WTC11 (cell line): ENCODE results near the gene TSPAN9. TPM values are rescaled to one million over a fixed set of nuclear protein-coding genes. Genes with fewer than 3 reads are reported as not detected.

ENCODE experiments used
- ATAC-seq: fragments of 200-7000 bp; cut with Tn5 transposase; 2 replicates; pipeline ENCODE4 v1.10.0; 2021; ENCODE audit warnings: mild to moderate bottlenecking, moderate library complexity
- CTCF ChIA-PET: fragments of 300-600 bp; sonication (Branson Sonifier 250); formaldehyde crosslinking; loops from one replicate; lab custom pipeline; 2021; ENCODE audit warnings: antibody characterized with exemption; lab: Charles Lee
- POLR2A ChIA-PET: fragments of 350-600 bp; sonication (Branson Sonifier 250); formaldehyde crosslinking; loops from one replicate; lab custom pipeline; 2021; ENCODE audit warnings: antibody characterized with exemption; lab: Charles Lee
- DNase-seq: peaks from one replicate; pipeline ENCODE4 v3.0.0; 2021; ENCODE audit warnings: low spot score
- H3K27ac Mint-ChIP-seq: 2 replicates; pipeline ENCODE4 v1.8.0; 2021; ENCODE audit warnings: mixed read lengths
- H3K27me3 Mint-ChIP-seq: 2 replicates; pipeline ENCODE4 v1.8.0; 2021; ENCODE audit warnings: low read depth, mild to moderate bottlenecking, moderate library complexity, mixed read lengths
- H3K36me3 Mint-ChIP-seq: 2 replicates; pipeline ENCODE4 v1.8.0; 2021; ENCODE audit warnings: mixed read lengths
- H3K4me1 Mint-ChIP-seq: 2 replicates; pipeline ENCODE4 v1.8.0; 2022; ENCODE audit warnings: mixed read lengths
- H3K4me3 Mint-ChIP-seq: 2 replicates; pipeline ENCODE4 v1.8.0; 2021; ENCODE audit warnings: mild to moderate bottlenecking, moderate library complexity, mixed read lengths
- H3K9me3 Mint-ChIP-seq: 2 replicates; pipeline ENCODE4 v1.8.0; 2021; ENCODE audit warnings: mixed read lengths
- ARID4B ChIP-seq: sonication (generic); formaldehyde crosslinking; IDR thresholded peaks from 2 replicates; pipeline ENCODE4 v1.8.0; 2023; ENCODE audit warnings: missing genetic modification reagents, mild to moderate bottlenecking, borderline replicate concordance
- CREB1 ChIP-seq: sonication (generic); formaldehyde crosslinking; IDR thresholded peaks from 2 replicates; pipeline ENCODE4 v1.8.0; 2023; ENCODE audit warnings: mild to moderate bottlenecking, missing genetic modification reagents
- CREM ChIP-seq: sonication (generic); formaldehyde crosslinking; IDR thresholded peaks from 2 replicates; pipeline ENCODE4 v1.8.1; 2022; ENCODE audit warnings: mild to moderate bottlenecking, missing genetic modification reagents, moderate library complexity
- ERG ChIP-seq: fragments of 250-450 bp; sonication (Bioruptor Pico); IDR thresholded peaks from 2 replicates; pipeline ENCODE4 v1.8.0; 2021; ENCODE audit warnings: mild to moderate bottlenecking
- FOXJ3 ChIP-seq: sonication (generic); formaldehyde crosslinking; IDR thresholded peaks from 2 replicates; pipeline ENCODE4 v1.9.0; 2021; ENCODE audit warnings: missing genetic modification reagents, mild to moderate bottlenecking, borderline replicate concordance
- IRF1 ChIP-seq: sonication (generic); formaldehyde crosslinking; IDR thresholded peaks from 2 replicates; pipeline ENCODE4 v1.8.0; 2023; ENCODE audit warnings: missing genetic modification reagents
- JUN ChIP-seq: sonication (generic); formaldehyde crosslinking; IDR thresholded peaks from 2 replicates; pipeline ENCODE4 v1.8.0; 2023; ENCODE audit warnings: mild to moderate bottlenecking, missing genetic modification reagents
- MLX ChIP-seq: sonication (generic); formaldehyde crosslinking; IDR thresholded peaks from 2 replicates; pipeline ENCODE4 v1.8.1; 2023; ENCODE audit warnings: mild to moderate bottlenecking, missing genetic modification reagents, moderate library complexity
- MXD4 ChIP-seq: fragments of 250-450 bp; sonication (Bioruptor Pico); IDR thresholded peaks from 2 replicates; pipeline ENCODE4 v1.8.0; 2021; ENCODE audit warnings: mild to moderate bottlenecking, moderate library complexity, borderline replicate concordance
- NFATC4 ChIP-seq: fragments of 250-450 bp; sonication (Bioruptor Pico); IDR thresholded peaks from 2 replicates; pipeline ENCODE4 v1.9.0; 2021; ENCODE audit warnings: mild to moderate bottlenecking
- NR1H2 ChIP-seq: sonication (generic); formaldehyde crosslinking; IDR thresholded peaks from 2 replicates; pipeline ENCODE4 v1.9.0; 2021; ENCODE audit warnings: mild to moderate bottlenecking, moderate library complexity, missing genetic modification reagents
- NR2C2 ChIP-seq: sonication (generic); formaldehyde crosslinking; IDR thresholded peaks from 2 replicates; pipeline ENCODE4 v1.8.0; 2022; ENCODE audit warnings: mild to moderate bottlenecking, missing genetic modification reagents
- PRDM15 ChIP-seq: sonication (generic); formaldehyde crosslinking; IDR thresholded peaks from 2 replicates; pipeline ENCODE4 v1.8.0; 2022; ENCODE audit warnings: missing genetic modification reagents
- RORB ChIP-seq: fragments of 250-450 bp; sonication (Bioruptor Pico); IDR thresholded peaks from 2 replicates; pipeline ENCODE4 v1.9.0; 2021; ENCODE audit warnings: mild to moderate bottlenecking
- SMAD3 ChIP-seq: sonication (generic); formaldehyde crosslinking; IDR thresholded peaks from 2 replicates; pipeline ENCODE4 v1.8.0; 2022; ENCODE audit warnings: missing genetic modification reagents, mild to moderate bottlenecking, borderline replicate concordance
- ZBTB43 ChIP-seq: sonication (generic); formaldehyde crosslinking; IDR thresholded peaks from 2 replicates; pipeline ENCODE4 v1.8.1; 2023; ENCODE audit warnings: mild to moderate bottlenecking, missing genetic modification reagents
- ZNF219 ChIP-seq: sonication (generic); formaldehyde crosslinking; IDR thresholded peaks from 2 replicates; pipeline ENCODE4 v1.8.0; 2023; ENCODE audit warnings: missing genetic modification reagents, mild to moderate bottlenecking, borderline replicate concordance
- ZNF423 ChIP-seq: fragments of 250-450 bp; sonication (Bioruptor Pico); IDR thresholded peaks from 2 replicates; pipeline ENCODE4 v2.1.2; 2022; ENCODE audit warnings: mild to moderate bottlenecking, moderate library complexity
- ZNF512 ChIP-seq: sonication (generic); formaldehyde crosslinking; IDR thresholded peaks from 2 replicates; pipeline ENCODE4 v1.8.1; 2022; ENCODE audit warnings: missing genetic modification reagents, borderline replicate concordance
- total RNA-seq: library from RNA; stranded (reverse); gene quantifications from 3 replicates; pipeline ENCODE4 v1.2.3, GENCODE V29; 2021

TSPAN9 gene
- total RNA-seq, 1 experiment from 2014 or later, result 27.6 TPM

- ChIA-PET CTCF (interaction anchor here (2.4 kb wide), 1 partner anchor 10 kb away, joined by 11 read pairs; no protein-coding TSS in a partner anchor), POLR2A (no interaction called here)
- Mint-ChIP-seq H3K4me3 (no peak overlapping the region), H3K27ac (no peak overlapping the region), H3K36me3 (no peaks in the 10 kb centered on the region), H3K27me3 (no peaks in the 10 kb centered on the region), H3K4me1 (peaks cover under 1% of the 10 kb centered on the region), H3K9me3 (no peaks in the 10 kb centered on the region)
- TF ChIP-seq ARID4B (CRISPR knock-in tag) (no peak), RORB (CRISPR knock-in tag) (no peak), CREB1 (CRISPR knock-in tag) (no peak)
- ATAC-seq (no peak), DNase-seq (no peak)
Observed at GRCh38 chr12:3309805-3310204, 232.6 kb downstream of the TSPAN9 start.

- DNase-seq (no peak), ATAC-seq (no peak)
- Mint-ChIP-seq H3K4me3 (no peak overlapping the region), H3K27me3 (no peaks in the 10 kb centered on the region), H3K4me1 (peaks cover 7% of the 10 kb centered on the region), H3K27ac (no peak overlapping the region), H3K36me3 (no peaks in the 10 kb centered on the region), H3K9me3 (no peaks in the 10 kb centered on the region)
- ChIA-PET POLR2A (no interaction called here), CTCF (interaction anchor here (0.9 to 6.1 kb wide), 5 partner anchors 10 to 146 kb away, joined by 3 to 114 read pairs (median 3); no protein-coding TSS in a partner anchor)
- TF ChIP-seq ERG (CRISPR knock-in tag) (no peak), FOXJ3 (CRISPR knock-in tag) (no peak), ZNF512 (CRISPR knock-in tag) (no peak), ZNF219 (no peak), NR2C2 (CRISPR knock-in tag) (no peak), MLX (CRISPR knock-in tag) (no peak), CREM (no peak), SMAD3 (CRISPR knock-in tag) (no peak), ZNF423 (CRISPR knock-in tag) (no peak), NFATC4 (CRISPR knock-in tag) (no peak), MXD4 (CRISPR knock-in tag) (no peak), JUN (CRISPR knock-in tag) (no peak), PRDM15 (CRISPR knock-in tag) (no peak), ZBTB43 (CRISPR knock-in tag) (no peak), NR1H2 (CRISPR knock-in tag) (no peak), IRF1 (CRISPR knock-in tag) (no peak)
Observed at GRCh38 chr12:3310271-3311026, 233.3 kb downstream of the TSPAN9 start.
